ENCODE results near the gene RAB28. TPM values are rescaled to one million over a fixed set of nuclear protein-coding genes. Genes with fewer than 3 reads are reported as not detected.

Gene RAB28
- polyA plus RNA-seq, 1 experiment = 9.6 TPM

DNA sequence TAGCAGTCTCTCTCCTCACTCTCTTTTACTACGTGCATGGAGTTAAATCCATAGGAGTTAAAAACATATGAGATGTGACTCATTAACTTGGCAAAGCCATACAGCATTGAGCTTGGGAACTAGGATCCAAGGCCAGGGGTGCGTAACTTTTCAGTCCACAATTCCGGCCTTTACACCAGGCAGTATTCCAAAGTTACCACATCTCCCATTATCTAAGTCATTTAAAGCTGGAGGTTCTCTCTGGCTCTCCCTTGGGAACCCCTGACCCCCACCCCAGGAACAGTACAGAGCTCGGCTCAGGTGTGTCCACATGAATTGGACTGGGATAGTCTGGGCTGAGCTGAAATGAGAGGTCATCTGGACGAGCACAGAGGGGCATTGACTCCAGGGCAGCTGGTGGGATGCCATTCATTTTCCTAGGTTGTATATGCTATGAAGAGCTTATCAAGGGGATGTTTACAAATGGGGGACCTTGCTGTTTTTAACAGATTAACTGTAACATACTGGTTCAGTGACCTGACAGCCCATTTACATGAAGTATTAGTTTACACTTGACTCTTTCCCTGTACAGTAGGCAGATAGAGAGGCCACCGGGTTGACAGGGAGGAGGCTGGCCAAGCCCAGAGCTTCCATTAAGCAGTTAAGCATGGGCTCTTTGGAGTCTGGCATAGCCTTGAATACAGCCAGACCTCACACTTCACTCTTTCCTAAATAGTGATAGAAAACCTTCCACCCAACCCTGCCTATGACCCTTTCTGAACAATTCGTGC lies 128.8 kb downstream of the RAB28 start:
- Histone ChIP-seq H3K27me3 (ENCODE audit: control insufficient read depth, insufficient read depth, low read length) (no peaks in the 10 kb centered on the region), H3K36me3 (ENCODE audit: control insufficient read depth, insufficient read depth, low read length) (no peaks in the 10 kb centered on the region), H3K4me3 (ENCODE audit: low read depth, low read length) (no peak overlapping the region)
- TF ChIP-seq, protein P1, sequence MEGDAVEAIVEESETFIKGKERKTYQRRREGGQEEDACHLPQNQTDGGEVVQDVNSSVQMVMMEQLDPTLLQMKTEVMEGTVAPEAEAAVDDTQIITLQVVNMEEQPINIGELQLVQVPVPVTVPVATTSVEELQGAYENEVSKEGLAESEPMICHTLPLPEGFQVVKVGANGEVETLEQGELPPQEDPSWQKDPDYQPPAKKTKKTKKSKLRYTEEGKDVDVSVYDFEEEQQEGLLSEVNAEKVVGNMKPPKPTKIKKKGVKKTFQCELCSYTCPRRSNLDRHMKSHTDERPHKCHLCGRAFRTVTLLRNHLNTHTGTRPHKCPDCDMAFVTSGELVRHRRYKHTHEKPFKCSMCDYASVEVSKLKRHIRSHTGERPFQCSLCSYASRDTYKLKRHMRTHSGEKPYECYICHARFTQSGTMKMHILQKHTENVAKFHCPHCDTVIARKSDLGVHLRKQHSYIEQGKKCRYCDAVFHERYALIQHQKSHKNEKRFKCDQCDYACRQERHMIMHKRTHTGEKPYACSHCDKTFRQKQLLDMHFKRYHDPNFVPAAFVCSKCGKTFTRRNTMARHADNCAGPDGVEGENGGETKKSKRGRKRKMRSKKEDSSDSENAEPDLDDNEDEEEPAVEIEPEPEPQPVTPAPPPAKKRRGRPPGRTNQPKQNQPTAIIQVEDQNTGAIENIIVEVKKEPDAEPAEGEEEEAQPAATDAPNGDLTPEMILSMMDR (IDR thresholded peaks at IDR 0.05; ENCODE audit: insufficient read depth, low read depth, low read length) = no peak
- POLR2A ChIA-PET = no interaction called here
- CTCF ChIA-PET = interaction anchor here (0.6 to 0.9 kb wide), 2 partner anchors 12 to 268 kb away, joined by 3 read pairs; no protein-coding TSS in a partner anchor
- no peak for DNase-seq (ENCODE audit: low read depth)

DNA sequence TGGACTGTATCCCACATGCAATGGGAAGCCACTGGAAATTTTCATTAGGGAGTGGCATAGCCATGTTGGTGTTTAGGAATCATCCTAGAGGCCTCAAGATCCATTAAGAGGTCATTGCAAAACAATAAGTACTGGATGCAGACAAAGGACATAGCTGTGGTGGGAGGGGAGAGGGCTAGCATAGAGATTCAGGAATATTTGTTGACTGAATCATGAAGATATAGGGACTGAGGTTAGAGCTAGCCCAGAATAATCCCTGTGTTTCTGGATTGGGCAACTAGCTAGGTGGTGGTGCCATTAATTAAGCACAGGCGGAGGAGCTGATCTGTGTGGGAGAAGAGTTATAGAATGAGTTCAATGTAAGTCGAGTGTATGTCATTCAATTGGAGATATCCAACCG lies 135.0 kb downstream of the RAB28 start:
- TF ChIP-seq, protein P1 (IDR thresholded peaks at IDR 0.05; ENCODE audit: insufficient read depth, low read depth, low read length) = no peak
- Histone ChIP-seq H3K36me3 (ENCODE audit: control insufficient read depth, insufficient read depth, low read length) (no peaks in the 10 kb centered on the region), H3K4me3 (ENCODE audit: low read depth, low read length) (no peak overlapping the region), H3K27me3 (ENCODE audit: control insufficient read depth, insufficient read depth, low read length) (no peaks in the 10 kb centered on the region)
- ChIA-PET CTCF (no interaction called here), POLR2A (no interaction called here)
- DNase-seq (ENCODE audit: low read depth) = no peak

DNA sequence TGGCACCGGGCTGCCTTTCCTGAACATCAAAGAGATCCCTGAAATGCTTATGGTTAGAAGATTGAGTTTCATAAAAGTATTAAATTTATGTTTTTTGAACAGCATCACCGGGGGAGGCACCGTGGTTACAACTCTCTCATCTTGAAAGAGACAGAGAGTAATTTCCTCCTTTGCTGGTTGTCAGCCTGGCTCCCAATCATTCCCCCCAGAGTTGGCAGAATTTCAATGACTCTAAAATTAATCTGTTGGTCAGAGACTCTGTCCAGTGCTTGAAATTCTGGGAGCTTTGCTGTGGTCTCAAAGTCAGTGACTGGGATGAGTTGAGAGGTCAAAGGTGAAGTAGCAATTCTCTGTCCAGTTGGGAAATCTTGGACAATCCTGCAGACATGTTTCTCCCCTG lies 135.9 kb downstream of the RAB28 start:
- TF ChIP-seq, protein P1 (IDR thresholded peaks at IDR 0.05; ENCODE audit: insufficient read depth, low read depth, low read length) = no peak
- ChIA-PET POLR2A (no interaction called here), CTCF (no interaction called here)
- no peaks in the 10 kb centered on the region for H3K36me3 ChIP-seq (ENCODE audit: control insufficient read depth, insufficient read depth, low read length)
- H3K27me3 ChIP-seq (ENCODE audit: control insufficient read depth, insufficient read depth, low read length) = no peaks in the 10 kb centered on the region
- no peak for DNase-seq (ENCODE audit: low read depth)
- H3K4me3 ChIP-seq (ENCODE audit: low read depth, low read length) = no peak overlapping the region

DNA sequence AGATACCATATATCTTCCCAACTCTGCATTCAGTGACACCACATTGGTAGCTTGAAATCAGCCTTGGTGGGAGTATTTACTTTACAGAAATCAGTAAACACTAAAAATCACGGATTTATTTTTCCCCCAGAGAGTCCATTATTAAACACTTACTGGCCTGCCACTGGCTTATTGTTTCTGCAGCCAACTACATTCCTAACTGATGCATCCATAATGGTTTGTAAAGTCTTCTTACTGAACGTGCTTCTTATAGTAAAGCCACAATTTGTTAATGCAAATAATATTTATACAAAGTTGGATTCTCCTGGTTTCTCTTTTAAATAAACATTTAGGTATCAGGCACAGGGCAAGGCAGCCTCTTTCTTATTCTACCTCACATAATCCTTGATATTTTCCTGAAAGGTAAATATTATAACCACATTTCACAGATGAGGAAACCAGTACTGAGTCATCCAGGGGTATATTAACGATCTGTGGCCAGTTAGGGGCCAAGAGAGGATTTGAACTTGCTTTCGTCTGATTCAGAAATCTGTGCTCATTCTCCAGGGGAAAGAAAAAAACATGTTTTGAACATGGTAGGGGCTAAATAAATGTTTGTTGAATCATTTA lies 136.5 kb downstream of the RAB28 start:
- CTCF ChIA-PET = no interaction called here
- H3K36me3 ChIP-seq (ENCODE audit: control insufficient read depth, insufficient read depth, low read length) = no peaks in the 10 kb centered on the region
- POLR2A ChIA-PET = no interaction called here
- no peak overlapping the region for H3K4me3 ChIP-seq (ENCODE audit: low read depth, low read length)
- H3K27me3 ChIP-seq (ENCODE audit: control insufficient read depth, insufficient read depth, low read length) = no peaks in the 10 kb centered on the region
- DNase-seq (ENCODE audit: low read depth) = no peak
- TF ChIP-seq, protein P1 (IDR thresholded peaks at IDR 0.05; ENCODE audit: insufficient read depth, low read depth, low read length) = no peak

DNA sequence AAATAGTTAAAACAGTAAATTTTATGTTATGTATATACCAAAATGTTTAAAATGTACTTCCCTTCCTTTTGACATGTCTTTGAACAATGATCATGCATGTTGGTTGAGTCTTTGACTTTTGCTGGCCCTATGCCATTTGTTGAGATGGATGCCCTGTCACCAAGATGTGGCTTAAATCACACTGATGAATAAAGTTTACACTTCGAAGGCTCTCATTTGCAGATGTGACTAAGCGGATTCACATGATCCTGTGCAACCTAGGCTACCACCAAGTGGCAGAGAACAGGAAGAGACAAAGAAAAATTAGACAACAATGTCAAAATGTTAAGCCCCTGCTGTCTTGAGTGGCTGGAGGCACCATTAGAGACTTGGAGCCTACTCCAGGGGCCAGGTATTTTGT lies 139.9 kb downstream of the RAB28 start:
- Histone ChIP-seq H3K27me3 (ENCODE audit: control insufficient read depth, insufficient read depth, low read length) (no peaks in the 10 kb centered on the region), H3K36me3 (ENCODE audit: control insufficient read depth, insufficient read depth, low read length) (no peaks in the 10 kb centered on the region), H3K4me3 (ENCODE audit: low read depth, low read length) (no peak overlapping the region)
- CTCF ChIA-PET = interaction anchor here (1.1 kb wide), 1 partner anchor 11 kb away, joined by 3 read pairs; no protein-coding TSS in a partner anchor
- POLR2A ChIA-PET = no interaction called here
- DNase-seq (ENCODE audit: low read depth) = no peak
- TF ChIP-seq, protein P1 (IDR thresholded peaks at IDR 0.05; ENCODE audit: insufficient read depth, low read depth, low read length) = no peak

All from BJ (cell line).